Measurements from ENCODE around the gene PTPRCAP.

GRCh38 chr11:67409781-67410368 is 27.6 kb downstream of the PTPRCAP start:
- TF ChIP-seq TAF1 (IDR thresholded peaks at IDR 0.05; ENCODE audit: borderline replicate concordance, insufficient read depth, low read length) (no peak), REST (IDR thresholded peaks at IDR 0.05; ENCODE audit: insufficient read depth in 1 of 2, low read depth in 2 of 2, low read length in 2 of 2) (no peak)
